Endodermal cell (in vitro differentiated cells): ENCODE results near the gene MMP10. TPM values are rescaled to one million over a fixed set of nuclear protein-coding genes. Genes with fewer than 3 reads are reported as not detected.

ENCODE experiments used
- DNase-seq: peaks from one replicate; pipeline ENCODE4 v3.0.0-alpha.2; 2017
- H3K27ac ChIP-seq: 2 replicates; pipeline ENCODE4 v1.5.1; 2013; ENCODE audit warnings: mild to moderate bottlenecking, low read depth, low read length, moderate library complexity
- H3K27me3 ChIP-seq: 2 replicates; pipeline ENCODE4 v1.6.1; 2013; ENCODE audit warnings: mild to moderate bottlenecking, low read length, moderate library complexity; ENCODE audit not compliant: insufficient read depth, control insufficient read depth, poor library complexity, severe bottlenecking
- H3K36me3 ChIP-seq: 2 replicates; pipeline ENCODE4 v1.7.0; 2013; ENCODE audit warnings: mild to moderate bottlenecking, low read length, moderate library complexity; ENCODE audit not compliant: control insufficient read depth, insufficient read depth
- H3K4me1 ChIP-seq: one replicate; pipeline ENCODE4 v1.7.0; 2013; ENCODE audit warnings: low read length; ENCODE audit not compliant: control insufficient read depth, insufficient read depth
- H3K4me3 ChIP-seq: 2 replicates; pipeline ENCODE4 v1.5.1; 2013; ENCODE audit warnings: mild to moderate bottlenecking, low read length, moderate library complexity
- H3K9ac ChIP-seq: 2 replicates; pipeline ENCODE4 v1.6.1; 2013; ENCODE audit warnings: mild to moderate bottlenecking, low read length, moderate library complexity; ENCODE audit not compliant: poor library complexity, severe bottlenecking; ENCODE audit errors: extremely low read depth
- H3K9me3 ChIP-seq: 2 replicates; pipeline ENCODE4 v1.6.1; 2013; ENCODE audit warnings: mild to moderate bottlenecking, low read length, moderate library complexity; ENCODE audit not compliant: control insufficient read depth
- H3K27ac Mint-ChIP-seq: 2 replicates; pipeline ENCODE4 v1.8.0; 2020; ENCODE audit warnings: mixed read lengths
- H3K27me3 Mint-ChIP-seq: 2 replicates; pipeline ENCODE4 v1.8.0; 2021; ENCODE audit warnings: mild to moderate bottlenecking, mixed read lengths; ENCODE audit not compliant: insufficient read depth
- H3K36me3 Mint-ChIP-seq: 2 replicates; pipeline ENCODE4 v1.8.0; 2020; ENCODE audit warnings: low read depth, mixed read lengths
- H3K4me1 Mint-ChIP-seq: 2 replicates; pipeline ENCODE4 v1.8.0; 2020; ENCODE audit warnings: mixed read lengths
- H3K4me3 Mint-ChIP-seq: 2 replicates; pipeline ENCODE4 v1.8.0; 2020; ENCODE audit warnings: mild to moderate bottlenecking, moderate library complexity, mixed read lengths
- H3K9me3 Mint-ChIP-seq: 2 replicates; pipeline ENCODE4 v1.8.0; 2020; ENCODE audit warnings: mild to moderate bottlenecking, mixed read lengths
- WGBS, 2 experiments: methylation state at CpG; one replicate each; pipeline versions ENCODE4 v1.1.5 to v1.1.7; 2013; ENCODE audit warnings: missing lambda C conversion rate in 2 of 2, mixed read lengths in 1 of 2; ENCODE audit not compliant: insufficient coverage in 1 of 2, insufficient read length in 1 of 2; 5-methylcytosine and 5-hydroxymethylcytosine counted together
- total RNA-seq, 2 donors: library from RNA; stranded (reverse); fragmentation: NEBNext Ultra II Directional in 1 of 2; extraction: Animal tissue kit (Norgen Biotek cat#: 25700) in 1 of 2; gene quantifications; 2 replicates in 1 of 2; 3 replicates in 1 of 2; pipeline ENCODE4 v1.2.1, GENCODE V29; 2021
- TF ChIP-seq, protein P1 (sequence below): fragments of 200-600 bp; sonication (generic); conservative IDR thresholded peaks from 2 replicates; pipeline ENCODE4 v1.5.0; 2021; ENCODE audit warnings: antibody characterized with exemption, mild to moderate bottlenecking

Gene MMP10
- total RNA-seq, 2 donors from 2014 or later, result not detected

DNA sequence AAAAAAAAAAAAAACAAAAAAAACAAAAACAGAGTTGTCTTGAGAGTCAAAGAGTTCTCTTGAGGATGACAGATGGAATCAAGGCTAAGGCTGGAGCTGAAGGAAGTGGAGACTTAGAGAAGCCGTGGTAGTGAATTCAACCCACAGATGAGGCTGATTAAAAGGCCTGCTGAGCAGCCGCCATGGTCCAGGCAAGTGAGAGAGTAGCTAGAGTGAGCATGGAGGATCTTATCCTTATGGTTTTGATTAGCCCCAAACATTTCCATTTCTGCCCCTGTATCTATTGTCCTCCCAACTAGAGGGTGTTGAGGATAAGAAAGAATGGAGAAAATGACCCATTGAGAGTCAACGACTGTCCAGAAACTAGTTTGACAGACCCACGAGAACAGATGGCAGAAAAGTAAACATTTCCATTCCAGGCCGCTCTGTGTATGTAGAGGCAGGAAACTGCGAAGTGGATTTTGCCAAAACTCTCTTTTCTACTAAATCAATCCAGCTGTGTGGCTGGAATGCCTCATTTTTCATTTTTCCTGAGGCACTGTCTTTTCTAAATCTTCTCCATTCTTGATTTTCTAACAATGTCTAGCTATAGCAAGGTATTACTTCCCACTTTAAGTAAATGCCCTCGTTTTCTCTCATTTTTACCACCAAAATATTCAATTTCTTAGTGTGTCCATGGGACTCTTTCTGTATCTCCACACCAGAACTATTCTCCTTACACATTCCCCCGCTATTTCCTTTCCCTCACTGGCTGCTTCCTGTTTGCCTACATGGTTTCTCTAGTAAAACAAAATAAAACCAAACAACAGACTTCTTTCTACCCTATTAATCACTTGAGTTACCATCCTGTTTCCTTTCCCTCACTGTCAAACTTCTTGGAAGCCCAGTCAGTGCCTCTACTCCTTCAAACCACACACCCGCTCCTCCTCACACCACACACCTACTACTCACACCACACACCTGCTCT lies 50.3 kb downstream of the MMP10 start:
- Histone ChIP-seq H3K27me3 (no peaks in the 10 kb centered on the region), H3K9ac (no peak overlapping the region), H3K36me3 (no peaks in the 10 kb centered on the region), H3K4me3 (no peak overlapping the region), H3K9me3 (no peaks in the 10 kb centered on the region), H3K4me1 (no peaks in the 10 kb centered on the region), H3K27ac (no peak overlapping the region)
- Mint-ChIP-seq H3K27me3 (no peaks in the 10 kb centered on the region), H3K4me3 (no peak overlapping the region), H3K27ac (no peak overlapping the region), H3K4me1 (peaks cover 4% of the 10 kb centered on the region), H3K36me3 (no peaks in the 10 kb centered on the region), H3K9me3 (no peaks in the 10 kb centered on the region)
- TF ChIP-seq, protein P1, sequence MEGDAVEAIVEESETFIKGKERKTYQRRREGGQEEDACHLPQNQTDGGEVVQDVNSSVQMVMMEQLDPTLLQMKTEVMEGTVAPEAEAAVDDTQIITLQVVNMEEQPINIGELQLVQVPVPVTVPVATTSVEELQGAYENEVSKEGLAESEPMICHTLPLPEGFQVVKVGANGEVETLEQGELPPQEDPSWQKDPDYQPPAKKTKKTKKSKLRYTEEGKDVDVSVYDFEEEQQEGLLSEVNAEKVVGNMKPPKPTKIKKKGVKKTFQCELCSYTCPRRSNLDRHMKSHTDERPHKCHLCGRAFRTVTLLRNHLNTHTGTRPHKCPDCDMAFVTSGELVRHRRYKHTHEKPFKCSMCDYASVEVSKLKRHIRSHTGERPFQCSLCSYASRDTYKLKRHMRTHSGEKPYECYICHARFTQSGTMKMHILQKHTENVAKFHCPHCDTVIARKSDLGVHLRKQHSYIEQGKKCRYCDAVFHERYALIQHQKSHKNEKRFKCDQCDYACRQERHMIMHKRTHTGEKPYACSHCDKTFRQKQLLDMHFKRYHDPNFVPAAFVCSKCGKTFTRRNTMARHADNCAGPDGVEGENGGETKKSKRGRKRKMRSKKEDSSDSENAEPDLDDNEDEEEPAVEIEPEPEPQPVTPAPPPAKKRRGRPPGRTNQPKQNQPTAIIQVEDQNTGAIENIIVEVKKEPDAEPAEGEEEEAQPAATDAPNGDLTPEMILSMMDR, result no peak
- 85 to 91% methylated on average over 9 of the region's 9 CpGs for whole genome bisulfite sequencing, 2 experiments
- no peak for DNase-seq

DNA sequence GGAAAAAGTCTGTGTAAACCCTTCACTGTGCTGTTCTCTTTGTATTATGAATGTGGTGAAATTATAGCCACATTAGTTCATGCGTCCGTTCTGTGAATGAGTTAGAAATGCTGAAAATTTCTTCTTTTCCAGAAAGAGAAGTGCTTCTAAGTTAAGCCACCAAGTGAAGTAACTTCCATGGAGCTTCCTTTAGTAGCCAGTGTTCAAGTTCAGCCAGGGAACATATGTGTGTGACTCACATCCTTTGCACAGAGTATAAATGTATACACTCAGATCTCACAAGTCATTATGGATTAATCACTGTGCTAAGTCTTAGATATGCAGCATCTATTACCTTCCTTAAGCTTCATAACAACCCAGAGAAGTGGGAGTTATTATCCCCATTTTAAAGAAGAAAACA lies 52.5 kb downstream of the MMP10 start:
- Mint-ChIP-seq H3K27me3 (no peaks in the 10 kb centered on the region), H3K9me3 (no peaks in the 10 kb centered on the region), H3K36me3 (no peaks in the 10 kb centered on the region), H3K4me3 (no peak overlapping the region), H3K27ac (no peak overlapping the region), H3K4me1 (no peaks in the 10 kb centered on the region)
- Histone ChIP-seq H3K4me3 (no peak overlapping the region), H3K9ac (no peak overlapping the region), H3K27me3 (no peaks in the 10 kb centered on the region), H3K4me1 (no peaks in the 10 kb centered on the region), H3K9me3 (peaks cover 4% of the 10 kb centered on the region), H3K36me3 (no peaks in the 10 kb centered on the region), H3K27ac (no peak overlapping the region)
- TF ChIP-seq, protein P1, result no peak
- no peak for DNase-seq
- WGBS, 2 experiments, result 94 to 100% methylated on average over 2 of the region's 2 CpGs

DNA sequence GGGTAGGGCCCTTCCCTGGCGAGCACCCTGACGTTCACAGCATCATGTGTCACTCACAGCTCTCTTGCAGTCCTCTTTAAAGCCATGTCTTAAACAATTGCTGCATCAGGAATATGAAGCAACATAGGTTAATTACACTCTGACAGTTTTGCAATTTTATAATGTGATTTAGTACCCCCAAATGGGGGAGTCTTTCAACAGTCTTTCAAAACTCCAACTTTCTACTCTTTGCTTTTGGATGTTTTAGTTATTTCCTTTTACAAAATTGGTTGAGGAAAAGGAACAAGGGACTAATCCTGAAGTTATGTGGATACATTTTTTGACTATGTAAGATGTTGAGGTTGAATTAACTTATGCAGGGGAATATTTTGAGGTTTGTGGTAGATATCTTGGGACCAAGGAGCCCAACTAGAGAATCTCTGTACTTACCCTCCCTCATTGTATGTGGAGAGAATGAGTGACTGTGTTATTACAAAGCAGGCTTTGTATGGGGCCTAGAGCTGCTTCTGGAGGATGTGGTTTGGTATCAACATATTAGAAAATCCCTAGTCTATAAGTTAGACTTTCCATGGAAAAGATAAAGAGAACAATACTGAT lies 55.4 kb downstream of the MMP10 start, which contains the start of gene MMP8:
Gene MMP8, minus strand, starts transcription at position 51 of the 597 bp plus-strand sequence. CDS start 99 bp downstream, outside the sequence.
- Histone ChIP-seq H3K9ac (no peak within 1 kb of the TSS), H3K36me3 (no peaks in the 10 kb centered on the region), H3K4me3 (no peak within 1 kb of the TSS), H3K27me3 (no peaks in the 10 kb centered on the region), H3K4me1 (no peaks in the 10 kb centered on the region), H3K9me3 (peaks cover 4% of the 10 kb centered on the region), H3K27ac (no peak within 1 kb of the TSS)
- H3K27me3 Mint-ChIP-seq, result no peaks in the 10 kb centered on the region
- H3K36me3 Mint-ChIP-seq, result no peaks in the 10 kb centered on the region
- WGBS, 2 experiments, result 44% methylated on average over 2 of the region's 2 CpGs; no CpG with 5 or more reads in 1 of the 2 experiments
- no peaks in the 10 kb centered on the region for H3K4me1 Mint-ChIP-seq
- TF ChIP-seq, protein P1, result no peak
- no peak within 1 kb of the TSS for H3K4me3 Mint-ChIP-seq
- no peak for DNase-seq
- H3K9me3 Mint-ChIP-seq, result no peaks in the 10 kb centered on the region
- no peak within 1 kb of the TSS for H3K27ac Mint-ChIP-seq
